ENCODE data around the gene BLOC1S1. TPM values are rescaled to one million over a fixed set of nuclear protein-coding genes. Genes with fewer than 3 reads are reported as not detected.

BLOC1S1 gene
- total RNA-seq, 1 donor from 2014 or later: 64.8 TPM

GRCh38 chr12:55738123-55739024 lies 22.5 kb downstream of the BLOC1S1 start:
- Mint-ChIP-seq H3K4me1 (ENCODE audit: low read depth) (peaks cover 44% of the 10 kb centered on the region), H3K27me3 (ENCODE audit: insufficient read depth) (peaks cover 3% of the 10 kb centered on the region), H3K9me3 (no peaks in the 10 kb centered on the region), H3K36me3 (ENCODE audit: low read depth) (no peaks in the 10 kb centered on the region), H3K27ac (peak overlapping the region; percentile 73), H3K4me3 (peak overlapping the region; percentile 79)
- intact Hi-C loops (cut with micrococcal nuclease): loop anchor here (1.0 to 2.0 kb wide), 12 partner anchors 9 to 484 kb away; partner anchors contain the start of genes CD63, DNAJC14, PA2G4 and RPS26
- DNase-seq (ENCODE audit: low spot score): peak; percentile 73

GRCh38 chr12:55739025-55739378 lies 23.2 kb downstream of the BLOC1S1 start:
- intact Hi-C loops (cut with micrococcal nuclease): loop anchor here (1.0 to 2.0 kb wide), 5 partner anchors 58 to 484 kb away; partner anchors contain the start of genes SMARCC2 and ZC3H10
- peaks cover 3% of the 10 kb centered on the region for H3K27me3 Mint-ChIP-seq (ENCODE audit: insufficient read depth)
- H3K36me3 Mint-ChIP-seq (ENCODE audit: low read depth): no peaks in the 10 kb centered on the region
- peaks cover 47% of the 10 kb centered on the region for H3K4me1 Mint-ChIP-seq (ENCODE audit: low read depth)
- H3K27ac Mint-ChIP-seq: no peak overlapping the region
- no peak for DNase-seq (ENCODE audit: low spot score)
- H3K9me3 Mint-ChIP-seq: no peaks in the 10 kb centered on the region
- peak overlapping the region; percentile 79 for H3K4me3 Mint-ChIP-seq

DNA sequence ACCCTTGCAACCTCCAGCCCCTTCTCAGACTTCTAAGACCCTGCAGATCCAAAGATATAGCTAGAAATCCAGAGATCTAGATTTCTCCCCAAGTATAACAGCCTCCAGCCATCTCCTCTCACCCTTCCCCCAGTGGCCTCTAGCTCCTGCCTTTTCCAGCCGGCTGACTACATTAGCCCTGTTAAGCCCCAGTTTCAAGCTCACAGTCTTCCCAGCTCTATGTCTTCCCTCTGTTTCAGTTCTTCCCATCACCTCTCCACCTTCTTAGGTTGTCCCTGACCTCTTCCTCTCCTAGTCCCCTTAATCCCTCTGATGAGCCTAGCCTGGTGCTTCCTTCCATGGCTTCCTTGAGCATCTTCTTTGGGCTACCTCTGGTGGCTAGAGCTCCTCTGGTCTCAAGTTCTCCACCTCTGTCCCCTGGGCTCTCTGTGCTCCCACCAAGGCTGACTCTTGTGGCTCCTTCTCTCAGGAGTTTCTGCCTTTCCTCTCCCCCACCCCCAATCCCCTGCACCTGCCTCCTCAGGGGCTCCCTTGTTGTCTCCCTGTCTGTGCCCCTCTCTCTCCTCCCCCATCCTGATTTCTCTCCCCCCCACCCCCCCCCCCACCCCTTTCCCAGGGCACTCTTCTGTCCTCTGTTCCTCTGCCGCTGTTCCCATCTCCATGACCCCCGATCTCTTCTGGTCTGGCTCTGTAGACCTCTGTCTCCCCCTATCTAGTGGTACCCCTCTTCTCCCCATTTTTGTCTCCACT lies 26.3 kb downstream of the BLOC1S1 start:
- Mint-ChIP-seq H3K27me3 (ENCODE audit: insufficient read depth) (peaks cover 3% of the 10 kb centered on the region), H3K27ac (peak overlapping the region; percentile 60), H3K4me3 (peak overlapping the region; percentile 85), H3K36me3 (ENCODE audit: low read depth) (peaks cover 3% of the 10 kb centered on the region), H3K9me3 (no peaks in the 10 kb centered on the region), H3K4me1 (ENCODE audit: low read depth) (peaks cover 61% of the 10 kb centered on the region)
- intact Hi-C loops (cut with micrococcal nuclease): loop anchor here (2.0 kb wide), 1 partner anchor 13 kb away; the partner anchor contains the start of gene CD63
- no peak for DNase-seq (ENCODE audit: low spot score)

DNA sequence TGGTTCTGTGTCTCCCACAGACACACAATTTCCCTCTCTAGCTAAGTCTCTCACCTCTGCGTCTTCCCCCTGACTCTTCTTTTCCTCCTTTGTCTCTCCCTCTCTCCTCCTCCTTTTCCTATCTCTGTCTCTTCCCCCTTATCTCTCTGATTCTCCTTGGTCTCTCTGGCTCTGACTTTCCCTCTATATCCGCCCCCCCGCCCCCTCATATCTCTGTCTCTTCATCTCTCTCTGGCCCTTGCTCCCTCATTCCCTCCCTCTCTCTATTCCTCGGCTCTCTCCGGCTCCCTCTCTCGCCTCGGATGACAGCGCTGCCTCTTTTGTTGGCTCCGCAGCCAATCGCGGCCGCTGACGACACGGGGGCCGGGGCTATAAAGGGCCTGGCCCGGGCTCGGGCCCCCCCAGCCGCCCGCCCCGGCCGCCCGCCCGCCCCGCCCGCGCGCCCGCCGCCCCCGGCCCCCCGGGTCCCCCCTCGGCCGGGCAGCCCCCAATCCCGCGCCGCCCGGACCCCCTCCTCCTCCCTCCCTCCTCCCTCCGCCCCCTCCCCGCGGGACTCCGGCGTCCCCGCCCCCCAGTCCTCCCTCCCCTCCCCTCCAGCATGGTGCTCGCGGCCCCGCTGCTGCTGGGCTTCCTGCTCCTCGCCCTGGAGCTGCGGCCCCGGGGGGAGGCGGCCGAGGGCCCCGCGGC lies 27.0 kb downstream of the BLOC1S1 start, which contains the start of gene GDF11:
Gene GDF11 (plus strand): TSS at position 404 of the 687 bp plus-strand sequence. CDS start 195 bp downstream, at position 599.
- H3K9me3 Mint-ChIP-seq: no peaks in the 10 kb centered on the region
- intact Hi-C loops (cut with micrococcal nuclease): loop anchor here (1.0 to 2.0 kb wide), 5 partner anchors 14 to 197 kb away; partner anchors contain the start of genes CD63 and SARNP
- peak within 1 kb of the TSS; percentile 92 for H3K4me3 Mint-ChIP-seq
- H3K36me3 Mint-ChIP-seq (ENCODE audit: low read depth): peaks cover 8% of the 10 kb centered on the region
- H3K27me3 Mint-ChIP-seq (ENCODE audit: insufficient read depth): peaks cover 3% of the 10 kb centered on the region
- peaks cover 53% of the 10 kb centered on the region for H3K4me1 Mint-ChIP-seq (ENCODE audit: low read depth)
- H3K27ac Mint-ChIP-seq: peak within 1 kb of the TSS; percentile 60
- peak; percentile 73 for DNase-seq (ENCODE audit: low spot score)

GRCh38 chr12:55743406-55744339 lies 27.8 kb downstream of the BLOC1S1 start:
- peaks cover 12% of the 10 kb centered on the region for H3K36me3 Mint-ChIP-seq (ENCODE audit: low read depth)
- H3K4me1 Mint-ChIP-seq (ENCODE audit: low read depth): peaks cover 46% of the 10 kb centered on the region
- DNase-seq (ENCODE audit: low spot score): peak; percentile 36
- H3K4me3 Mint-ChIP-seq: peak overlapping the region; percentile 92
- H3K27ac Mint-ChIP-seq: peak overlapping the region; percentile 19
- intact Hi-C loops (cut with micrococcal nuclease): loop anchor here (1.0 to 2.0 kb wide), 5 partner anchors 15 to 197 kb away; partner anchors contain the start of genes CD63 and SARNP
- H3K27me3 Mint-ChIP-seq (ENCODE audit: insufficient read depth): peaks cover 3% of the 10 kb centered on the region
- H3K9me3 Mint-ChIP-seq: no peaks in the 10 kb centered on the region

DNA sequence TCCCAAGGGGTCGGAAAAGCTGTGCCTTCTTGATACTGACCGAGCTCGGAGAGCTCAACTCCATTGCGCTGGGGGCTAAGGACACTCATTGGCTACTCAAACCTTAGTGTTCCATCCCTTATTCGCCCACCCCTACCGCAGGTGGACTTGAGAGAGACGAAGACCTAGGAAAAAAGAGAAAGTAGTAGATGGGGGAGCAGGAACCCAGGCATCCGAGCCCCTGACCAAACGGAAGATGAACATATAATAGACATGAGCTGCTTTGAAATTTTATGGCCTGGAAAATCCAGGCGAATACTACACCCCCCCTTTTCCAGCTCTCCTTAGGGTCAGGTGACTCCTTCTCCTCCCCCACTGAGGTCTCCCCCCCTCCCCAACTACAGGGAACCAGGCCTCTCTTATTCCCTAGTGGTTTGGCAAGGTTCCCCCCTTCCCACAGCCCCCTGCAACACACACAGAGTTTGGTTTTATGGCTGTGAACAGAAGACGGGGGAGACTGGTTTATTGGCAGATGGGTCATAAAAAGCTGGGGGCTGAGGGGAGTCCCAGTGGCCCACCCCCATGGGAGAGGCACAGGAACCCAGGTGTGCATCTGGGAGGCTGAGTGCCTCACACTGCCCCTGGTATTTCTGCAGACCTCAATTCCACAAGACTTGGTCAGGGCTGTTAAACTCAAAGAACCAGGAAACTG lies 28.6 kb downstream of the BLOC1S1 start:
- peaks cover 17% of the 10 kb centered on the region for H3K36me3 Mint-ChIP-seq (ENCODE audit: low read depth)
- peaks cover 46% of the 10 kb centered on the region for H3K4me1 Mint-ChIP-seq (ENCODE audit: low read depth)
- intact Hi-C loops (cut with micrococcal nuclease): no loop called here
- H3K9me3 Mint-ChIP-seq: no peaks in the 10 kb centered on the region
- peak overlapping the region; percentile 92 for H3K4me3 Mint-ChIP-seq
- H3K27ac Mint-ChIP-seq: peak overlapping the region; percentile 18
- DNase-seq (ENCODE audit: low spot score): no peak
- H3K27me3 Mint-ChIP-seq (ENCODE audit: insufficient read depth): peaks cover 3% of the 10 kb centered on the region

- H3K9me3 Mint-ChIP-seq: no peaks in the 10 kb centered on the region
- peaks cover 3% of the 10 kb centered on the region for H3K27me3 Mint-ChIP-seq (ENCODE audit: insufficient read depth)
- H3K4me3 Mint-ChIP-seq: peak overlapping the region; percentile 92
- no peak overlapping the region for H3K27ac Mint-ChIP-seq
- intact Hi-C loops (cut with micrococcal nuclease): loop anchor here (2.0 kb wide), 1 partner anchor 15 kb away; no protein-coding TSS in a partner anchor
- no peak for DNase-seq (ENCODE audit: low spot score)
- H3K4me1 Mint-ChIP-seq (ENCODE audit: low read depth): peaks cover 46% of the 10 kb centered on the region
- H3K36me3 Mint-ChIP-seq (ENCODE audit: low read depth): peaks cover 23% of the 10 kb centered on the region
Observed at GRCh38 chr12:55745361-55746173, 29.7 kb downstream of the BLOC1S1 start.

- H3K9me3 Mint-ChIP-seq: no peaks in the 10 kb centered on the region
Observed at GRCh38 chr12:55746174-55746912, 30.5 kb downstream of the BLOC1S1 start.

GRCh38 chr12:55746913-55747231 lies 31.0 kb downstream of the BLOC1S1 start:
- intact Hi-C loops (cut with micrococcal nuclease): loop anchor here (2.0 kb wide), 1 partner anchor 14 kb away; no protein-coding TSS in a partner anchor
- peaks cover 29% of the 10 kb centered on the region for H3K36me3 Mint-ChIP-seq (ENCODE audit: low read depth)
- H3K4me3 Mint-ChIP-seq: no peak overlapping the region
- no peaks in the 10 kb centered on the region for H3K9me3 Mint-ChIP-seq
- no peaks in the 10 kb centered on the region for H3K27me3 Mint-ChIP-seq (ENCODE audit: insufficient read depth)
- peaks cover 36% of the 10 kb centered on the region for H3K4me1 Mint-ChIP-seq (ENCODE audit: low read depth)
- DNase-seq (ENCODE audit: low spot score): no peak
- H3K27ac Mint-ChIP-seq: no peak overlapping the region

More at GRCh38 chr12:55746174-55746912, 30.5 kb downstream of the BLOC1S1 start:
- Mint-ChIP-seq H3K36me3 (ENCODE audit: low read depth) (peaks cover 28% of the 10 kb centered on the region), H3K4me1 (ENCODE audit: low read depth) (peaks cover 39% of the 10 kb centered on the region), H3K27me3 (ENCODE audit: insufficient read depth) (peaks cover 3% of the 10 kb centered on the region), H3K27ac (peak overlapping the region; percentile 13), H3K4me3 (peak overlapping the region; percentile 19)
- intact Hi-C loops (cut with micrococcal nuclease): loop anchor here (2.0 kb wide), 1 partner anchor 14 kb away; no protein-coding TSS in a partner anchor
- no peak for DNase-seq (ENCODE audit: low spot score)

All from activated T-helper 1 cell treated with anti-CD3 and anti-CD28 coated beads, Interleukin-12 subunit alpha, Interleukin-12 subunit beta, Interleukin-2, Interleukin-4 antibody, amounts not matched to agents 30 ng/mL and 10 ng/mL and 1 ng/mL, durations not matched to agents 14 hours and 24 hours and 36 hours (primary cell).